Coronary artery (tissue), 2 donors: ENCODE data around the gene SINHCAF.
A peak's percentile ranks its signal among the peaks of the same experiment; 100 is the strongest.

Experiments used
- DNase-seq: peaks from one replicate; pipeline ENCODE4 v3.0.0-alpha.2; 2017; ENCODE audit warnings: low spot score
- H3K27ac ChIP-seq, 2 donors: fragments of 200-600 bp; sonication (generic); one replicate each; pipeline ENCODE4 v1.5.1; 2016 to 2019
- H3K4me3 ChIP-seq: fragments of 200-600 bp; sonication (generic); 2 replicates; pipeline ENCODE4 v1.5.1; 2016; ENCODE audit warnings: mild to moderate bottlenecking, moderate library complexity
- CTCF ChIP-seq: fragments of 200-600 bp; sonication (generic); IDR thresholded peaks from one replicate; pipeline ENCODE4 v1.5.1; 2019; ENCODE audit warnings: antibody characterized with exemption

The SINHCAF gene

GRCh38 chr12:31331242-31331641, 5.3 kb upstream of the SINHCAF start:
- no peak overlapping the region for H3K4me3 ChIP-seq
- no peak for TF ChIP-seq CTCF
- no peak for DNase-seq
- H3K27ac ChIP-seq, result no peak overlapping the region

GRCh38 chr12:31326736-31327659, 1.0 kb upstream of the SINHCAF start:
- peak overlapping the region; percentile 94 for H3K4me3 ChIP-seq
- H3K27ac ChIP-seq, result peak overlapping the region; percentile 43 to 80
- DNase-seq, result no peak
- TF ChIP-seq CTCF, result no peak

- Histone ChIP-seq H3K27ac (peak overlapping the region; percentile 48 to 80), H3K4me3 (peak overlapping the region; percentile 94)
- TF ChIP-seq CTCF, result no peak
- DNase-seq, result peak; percentile 72
Measured at GRCh38 chr12:31325524-31325875, 450 bp downstream of the SINHCAF start.

- H3K27ac ChIP-seq, result peak overlapping the region; percentile 48 to 80
- DNase-seq, result peak; percentile 77
- peak overlapping the region; percentile 94 for H3K4me3 ChIP-seq
- no peak for TF ChIP-seq CTCF
Measured at GRCh38 chr12:31324845-31325523, 966 bp downstream of the SINHCAF start.

GRCh38 chr12:31324116-31324844, 1.7 kb downstream of the SINHCAF start:
- peak overlapping the region; percentile 48 to 80 for H3K27ac ChIP-seq
- peak; percentile 85 for DNase-seq
- H3K4me3 ChIP-seq, result peak overlapping the region; percentile 94
- TF ChIP-seq CTCF, result no peak

- TF ChIP-seq CTCF, result no peak
- peak; percentile 76 for DNase-seq
Measured at GRCh38 chr12:31323391-31324115, 2.4 kb downstream of the SINHCAF start.

More at GRCh38 chr12:31323391-31324115, 2.4 kb downstream of the SINHCAF start:
- peak overlapping the region; percentile 48 to 80 for H3K27ac ChIP-seq
- peak overlapping the region; percentile 94 for H3K4me3 ChIP-seq
